Measurements from ENCODE around the gene PTPN4.

DNA sequence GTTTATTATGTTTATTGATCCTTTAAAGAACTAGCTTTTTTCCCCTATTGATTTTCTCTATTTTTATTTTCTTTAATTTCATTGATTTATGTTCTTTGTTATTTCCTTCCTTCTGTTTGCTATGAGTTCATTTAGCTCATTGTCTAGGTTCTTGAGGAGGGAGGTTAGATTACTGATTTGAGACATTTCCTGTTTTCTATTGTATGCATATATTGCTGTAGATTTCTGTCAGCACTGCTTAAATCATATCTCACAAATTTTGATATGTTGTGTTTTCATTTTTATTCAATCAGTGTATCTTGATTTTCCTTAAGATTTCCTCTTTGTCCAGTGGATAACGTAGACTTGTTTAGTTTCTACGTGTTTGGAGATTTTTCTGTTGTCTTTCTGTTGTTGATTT lies 43.4 kb downstream of the PTPN4 start:
- no peak for TF ChIP-seq CTCF (IDR thresholded peaks at IDR 0.05; ENCODE audit: control extremely low read depth in 1 of 3, insufficient read depth in 1 of 3, low read depth in 1 of 3, low read length in 3 of 3)
- TF ChIP-seq SP4 (IDR thresholded peaks at IDR 0.05; ENCODE audit: low read length) = no peak
- no peak for TF ChIP-seq RFX5 (IDR thresholded peaks at IDR 0.05; ENCODE audit: borderline replicate concordance, low read depth, low read length)
- TF ChIP-seq EP300 (IDR thresholded peaks at IDR 0.05; ENCODE audit: borderline replicate concordance in 1 of 2, low read depth in 2 of 2, low read length in 2 of 2) = no peak
- no peak for TF ChIP-seq TCF12 (IDR thresholded peaks at IDR 0.05; ENCODE audit: low read depth, low read length)
- TF ChIP-seq CREB1 (IDR thresholded peaks at IDR 0.05) = no peak
- TF ChIP-seq POLR2AphosphoS5 (IDR thresholded peaks at IDR 0.05; ENCODE audit: low read depth, low read length) = no peak
- TF ChIP-seq CEBPB (IDR thresholded peaks at IDR 0.05; ENCODE audit: low read depth, low read length) = no peak
- no peak for TF ChIP-seq SIN3A (conservative IDR thresholded peaks at IDR 0.05 in 1 of 2, IDR thresholded peaks at IDR 0.05 in 1 of 2; ENCODE audit: low read depth in 1 of 2, low read length in 2 of 2)

Measured in H1 (cell line).